Activated CD8-positive, alpha-beta memory T cell treated with anti-CD3 and anti-CD28 coated beads, Interleukin-2, amount 50 U/mL, for 24 hours (primary cell): ENCODE data around the gene COL5A1.

ENCODE experiments used
- DNase-seq: peaks from one replicate; pipeline ENCODE4 v3.0.0-alpha.2; 2020; ENCODE audit errors: extremely low read depth

The COL5A1 gene

GRCh38 chr9:134606951-134607731 is 34.5 kb upstream of the COL5A1 start:
- no peak for DNase-seq

- DNase-seq: no peak
Observed at GRCh38 chr9:134607971-134608370, 33.6 kb upstream of the COL5A1 start.

GRCh38 chr9:134611046-134611445 is 30.6 kb upstream of the COL5A1 start:
- DNase-seq: no peak

GRCh38 chr9:134612309-134612708 is 29.3 kb upstream of the COL5A1 start:
- DNase-seq: no peak

- no peak for DNase-seq
Observed at GRCh38 chr9:134612715-134613114, 28.9 kb upstream of the COL5A1 start.

GRCh38 chr9:134614256-134614655 is 27.3 kb upstream of the COL5A1 start:
- no peak for DNase-seq

GRCh38 chr9:134616341-134616740 is 25.3 kb upstream of the COL5A1 start:
- no peak for DNase-seq

- DNase-seq: no peak
Observed at GRCh38 chr9:134617246-134617645, 24.4 kb upstream of the COL5A1 start.

GRCh38 chr9:134617836-134618162 is 23.8 kb upstream of the COL5A1 start:
- DNase-seq: no peak

- no peak for DNase-seq
Observed at GRCh38 chr9:134618163-134618832, 23.3 kb upstream of the COL5A1 start.

GRCh38 chr9:134618833-134619447 is 22.7 kb upstream of the COL5A1 start:
- DNase-seq: no peak

GRCh38 chr9:134619448-134619982 is 22.1 kb upstream of the COL5A1 start:
- DNase-seq: no peak

GRCh38 chr9:134619983-134620661 is 21.5 kb upstream of the COL5A1 start:
- no peak for DNase-seq

GRCh38 chr9:134620751-134621557 is 20.6 kb upstream of the COL5A1 start:
- no peak for DNase-seq

- DNase-seq: no peak
Observed at GRCh38 chr9:134621558-134622110, 20.0 kb upstream of the COL5A1 start.

GRCh38 chr9:134622896-134623257 is 18.7 kb upstream of the COL5A1 start:
- no peak for DNase-seq

- DNase-seq: no peak
Observed at GRCh38 chr9:134623258-134624066, 18.1 kb upstream of the COL5A1 start.

- DNase-seq: no peak
Observed at GRCh38 chr9:134624137-134624591, 17.4 kb upstream of the COL5A1 start.

GRCh38 chr9:134624621-134625181 is 16.9 kb upstream of the COL5A1 start:
- DNase-seq: no peak
